GM12873 (cell line): ENCODE measurements around the gene KCNK13.

Experiments used
- CTCF ChIP-seq: IDR thresholded peaks from 2 replicates; pipeline ENCODE4 v1.5.1; 2012; ENCODE audit warnings: low read depth, mild to moderate bottlenecking, moderate library complexity, low read length, control low read depth; ENCODE audit not compliant: insufficient read depth; ENCODE audit errors: missing control alignments

Gene KCNK13

GRCh38 chr14:90161129-90161528 lies 99.3 kb downstream of the KCNK13 start:
- no peak for TF ChIP-seq CTCF

- no peak for TF ChIP-seq CTCF
Measured at GRCh38 chr14:90168425-90169105, 106.8 kb downstream of the KCNK13 start.

- TF ChIP-seq CTCF, result no peak
Measured at GRCh38 chr14:90175631-90176030, 113.8 kb downstream of the KCNK13 start.

GRCh38 chr14:90177539-90178189 lies 115.9 kb downstream of the KCNK13 start:
- TF ChIP-seq CTCF, result no peak

- TF ChIP-seq CTCF, result no peak
Measured at GRCh38 chr14:90179357-90179756, 117.6 kb downstream of the KCNK13 start.

- TF ChIP-seq CTCF, result no peak
Measured at GRCh38 chr14:90179809-90180779, 118.3 kb downstream of the KCNK13 start.

GRCh38 chr14:90184094-90184493 lies 122.3 kb downstream of the KCNK13 start:
- TF ChIP-seq CTCF, result no peak
